Measurements from ENCODE around the gene COL25A1.

Gene COL25A1

GRCh38 chr4:109185951-109186350, 116.5 kb downstream of the COL25A1 start:
- Histone ChIP-seq H3K9ac (ENCODE audit: low read length) (no peak overlapping the region), H3K4me2 (ENCODE audit: low read length) (no peak overlapping the region), H3K4me1 (ENCODE audit: low read length) (no peaks in the 10 kb centered on the region), H3K9me3 (ENCODE audit: insufficient read depth, low read length) (no peaks in the 10 kb centered on the region), H3K36me3 (replicated peaks; ENCODE audit: low read depth, low read length) (no peaks in the 10 kb centered on the region), H2AFZ (ENCODE audit: low read depth, low read length) (no peak overlapping the region), H3K27me3 (ENCODE audit: low read depth, low read length) (no peaks in the 10 kb centered on the region), H3K4me3 (ENCODE audit: low read length) (no peak overlapping the region), H3K79me2 (ENCODE audit: low read length) (no peaks in the 10 kb centered on the region), H3K27ac (ENCODE audit: low read length) (no peak overlapping the region), H4K20me1 (ENCODE audit: insufficient read depth, low read length) (no peaks in the 10 kb centered on the region)
- TF ChIP-seq EZH2phosphoT487 (IDR thresholded peaks at IDR 0.05; ENCODE audit: low read depth) = no peak

- no peaks in the 10 kb centered on the region for H3K27me3 ChIP-seq (ENCODE audit: low read depth, low read length)
- no peak overlapping the region for H3K9ac ChIP-seq (ENCODE audit: low read length)
- no peaks in the 10 kb centered on the region for H3K4me1 ChIP-seq (ENCODE audit: low read length)
- no peak overlapping the region for H2AFZ ChIP-seq (ENCODE audit: low read depth, low read length)
- no peaks in the 10 kb centered on the region for H3K9me3 ChIP-seq (ENCODE audit: insufficient read depth, low read length)
- no peaks in the 10 kb centered on the region for H3K79me2 ChIP-seq (ENCODE audit: low read length)
- no peak overlapping the region for H3K4me3 ChIP-seq (ENCODE audit: low read length)
- H4K20me1 ChIP-seq (ENCODE audit: insufficient read depth, low read length) = no peaks in the 10 kb centered on the region
- no peaks in the 10 kb centered on the region for H3K36me3 ChIP-seq (replicated peaks; ENCODE audit: low read depth, low read length)
- H3K27ac ChIP-seq (ENCODE audit: low read length) = no peak overlapping the region
- H3K4me2 ChIP-seq (ENCODE audit: low read length) = no peak overlapping the region
- TF ChIP-seq CTCF (IDR thresholded peaks at IDR 0.05; ENCODE audit: low read depth, low read length) (no peak), EZH2phosphoT487 (IDR thresholded peaks at IDR 0.05; ENCODE audit: low read depth) (no peak)
These were observed 116.9 kb downstream of the COL25A1 start for GRCh38 chr4:109185548-109185947.

GRCh38 chr4:109184491-109184961, 117.9 kb downstream of the COL25A1 start:
- H4K20me1 ChIP-seq (ENCODE audit: insufficient read depth, low read length) = no peaks in the 10 kb centered on the region
- no peak overlapping the region for H3K4me3 ChIP-seq (ENCODE audit: low read length)
- no peak overlapping the region for H3K4me2 ChIP-seq (ENCODE audit: low read length)
- no peaks in the 10 kb centered on the region for H3K79me2 ChIP-seq (ENCODE audit: low read length)
- no peaks in the 10 kb centered on the region for H3K36me3 ChIP-seq (replicated peaks; ENCODE audit: low read depth, low read length)
- H3K27me3 ChIP-seq (ENCODE audit: low read depth, low read length) = no peaks in the 10 kb centered on the region
- H3K4me1 ChIP-seq (ENCODE audit: low read length) = no peaks in the 10 kb centered on the region
- no peak overlapping the region for H3K27ac ChIP-seq (ENCODE audit: low read length)
- H3K9me3 ChIP-seq (ENCODE audit: insufficient read depth, low read length) = no peaks in the 10 kb centered on the region
- TF ChIP-seq EZH2phosphoT487 (IDR thresholded peaks at IDR 0.05; ENCODE audit: low read depth) (no peak), CTCF (IDR thresholded peaks at IDR 0.05; ENCODE audit: low read depth, low read length) (no peak)
- H2AFZ ChIP-seq (ENCODE audit: low read depth, low read length) = no peak overlapping the region
- H3K9ac ChIP-seq (ENCODE audit: low read length) = no peak overlapping the region

GRCh38 chr4:109183931-109184490, 118.4 kb downstream of the COL25A1 start:
- no peaks in the 10 kb centered on the region for H3K4me1 ChIP-seq (ENCODE audit: low read length)
- no peaks in the 10 kb centered on the region for H3K27me3 ChIP-seq (ENCODE audit: low read depth, low read length)
- no peaks in the 10 kb centered on the region for H3K9me3 ChIP-seq (ENCODE audit: insufficient read depth, low read length)
- no peak overlapping the region for H2AFZ ChIP-seq (ENCODE audit: low read depth, low read length)
- TF ChIP-seq CTCF (IDR thresholded peaks at IDR 0.05; ENCODE audit: low read depth, low read length) (no peak), EZH2phosphoT487 (IDR thresholded peaks at IDR 0.05; ENCODE audit: low read depth) (no peak)
- no peak overlapping the region for H3K9ac ChIP-seq (ENCODE audit: low read length)
- no peaks in the 10 kb centered on the region for H3K79me2 ChIP-seq (ENCODE audit: low read length)
- no peak overlapping the region for H3K4me2 ChIP-seq (ENCODE audit: low read length)
- no peaks in the 10 kb centered on the region for H4K20me1 ChIP-seq (ENCODE audit: insufficient read depth, low read length)
- H3K36me3 ChIP-seq (replicated peaks; ENCODE audit: low read depth, low read length) = no peaks in the 10 kb centered on the region
- no peak overlapping the region for H3K27ac ChIP-seq (ENCODE audit: low read length)
- H3K4me3 ChIP-seq (ENCODE audit: low read length) = no peak overlapping the region
